Spleen (tissue), 7 donors: ENCODE results near the gene PBX1.

Experiments
- POLR2A ChIP-seq, 3 donors: fragments of 450-650 bp; IDR thresholded peaks; one replicate each; pipeline ENCODE4 v1.5.1; 2017; ENCODE audit warnings: antibody characterized with exemption in 3 of 3, mild to moderate bottlenecking in 1 of 3
- POLR2AphosphoS5 ChIP-seq, 3 donors: sonication (generic); formaldehyde crosslinking; IDR thresholded peaks; one replicate each; pipeline ENCODE4 v1.5.1; 2017; ENCODE audit warnings: antibody characterized with exemption in 3 of 3
- TF ChIP-seq, protein P1 (sequence below), 11 experiments: fragments of 200-600 bp in 7 of 11; fragments of 450-650 bp in 4 of 11; sonication (generic) in 4 of 11; IDR thresholded peaks in 8 of 11; conservative IDR thresholded peaks in 3 of 11; 1 replicate in 7 of 11; 2 replicates in 4 of 11; pipeline versions ENCODE4 v1.4.0 to v1.8.0; 2016 to 2021; ENCODE audit warnings: antibody characterized with exemption in 11 of 11, inconsistent platforms in 4 of 11, mild to moderate bottlenecking in 1 of 11
- donor health status: DM: no; HTN: no; CAD: no; lungs with moderate emphysema.
- donor health status: DM: no; HTN: no; CAD: no.
- donor health status: DM: no; HTN: no; CAD: no.

DNA sequence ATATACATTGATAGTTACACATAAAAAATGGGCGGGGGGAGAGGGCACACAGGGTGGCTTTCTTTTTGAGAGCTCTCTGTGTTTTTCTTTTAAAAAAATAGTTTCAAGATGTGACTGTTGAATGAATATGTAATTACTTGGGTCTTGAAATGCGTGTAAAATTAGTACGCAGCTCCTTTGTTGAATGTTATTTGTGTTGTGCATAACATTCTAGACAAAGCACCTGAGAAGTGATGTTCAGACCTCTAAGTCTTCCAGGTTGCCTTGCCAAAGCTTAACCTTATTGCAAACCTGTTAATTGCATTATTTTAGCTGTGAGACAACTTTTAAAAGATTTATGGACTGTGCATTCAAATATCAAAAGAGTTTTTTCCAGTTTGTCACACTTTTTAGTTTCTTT is 5.4 kb downstream of the PBX1 start:
- TF ChIP-seq, protein P1, sequence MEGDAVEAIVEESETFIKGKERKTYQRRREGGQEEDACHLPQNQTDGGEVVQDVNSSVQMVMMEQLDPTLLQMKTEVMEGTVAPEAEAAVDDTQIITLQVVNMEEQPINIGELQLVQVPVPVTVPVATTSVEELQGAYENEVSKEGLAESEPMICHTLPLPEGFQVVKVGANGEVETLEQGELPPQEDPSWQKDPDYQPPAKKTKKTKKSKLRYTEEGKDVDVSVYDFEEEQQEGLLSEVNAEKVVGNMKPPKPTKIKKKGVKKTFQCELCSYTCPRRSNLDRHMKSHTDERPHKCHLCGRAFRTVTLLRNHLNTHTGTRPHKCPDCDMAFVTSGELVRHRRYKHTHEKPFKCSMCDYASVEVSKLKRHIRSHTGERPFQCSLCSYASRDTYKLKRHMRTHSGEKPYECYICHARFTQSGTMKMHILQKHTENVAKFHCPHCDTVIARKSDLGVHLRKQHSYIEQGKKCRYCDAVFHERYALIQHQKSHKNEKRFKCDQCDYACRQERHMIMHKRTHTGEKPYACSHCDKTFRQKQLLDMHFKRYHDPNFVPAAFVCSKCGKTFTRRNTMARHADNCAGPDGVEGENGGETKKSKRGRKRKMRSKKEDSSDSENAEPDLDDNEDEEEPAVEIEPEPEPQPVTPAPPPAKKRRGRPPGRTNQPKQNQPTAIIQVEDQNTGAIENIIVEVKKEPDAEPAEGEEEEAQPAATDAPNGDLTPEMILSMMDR (IDR thresholded peaks at IDR 0.05 in 8 of 11, conservative IDR thresholded peaks at IDR 0.05 in 3 of 11), result no peak
- TF ChIP-seq POLR2A (IDR thresholded peaks at IDR 0.05), result no peak
- no peak for TF ChIP-seq POLR2AphosphoS5 (IDR thresholded peaks at IDR 0.05)
